Hematopoietic multipotent progenitor cell treated with erythropoietin and hydrocortisone succinate and interleukin-3 and kit ligand, for 8 days (in vitro differentiated cells): ENCODE measurements around the gene PANX1.
"Not testable (repeated sequence)": the region's sequence is repeated elsewhere in the genome, so short reads cannot be mapped to it uniquely, and the experiment has no call there.

Experiments
- DNase-seq: peaks from one replicate; pipeline ENCODE4 v3.0.0-alpha.2; 2015

PANX1 gene

GRCh38 chr11:94150704-94151685 lies 22.4 kb downstream of the PANX1 start:
- no peak for DNase-seq

- peak; percentile 39 for DNase-seq
Measured at GRCh38 chr11:94151903-94152677, 23.4 kb downstream of the PANX1 start.

GRCh38 chr11:94152678-94153065 lies 24.0 kb downstream of the PANX1 start:
- no peak for DNase-seq

GRCh38 chr11:94153320-94153719 lies 24.7 kb downstream of the PANX1 start:
- DNase-seq = no peak

GRCh38 chr11:94154095-94154856 lies 25.6 kb downstream of the PANX1 start:
- no peak for DNase-seq

- not testable (repeated sequence) for DNase-seq
Measured at GRCh38 chr11:94157339-94157738, 28.7 kb downstream of the PANX1 start.

GRCh38 chr11:94168882-94169281 lies 40.2 kb downstream of the PANX1 start:
- no peak for DNase-seq

GRCh38 chr11:94169516-94169915 lies 40.9 kb downstream of the PANX1 start:
- no peak for DNase-seq

- no peak for DNase-seq
Measured at GRCh38 chr11:94169930-94170545, 41.4 kb downstream of the PANX1 start.

GRCh38 chr11:94170953-94171352 lies 42.3 kb downstream of the PANX1 start:
- no peak for DNase-seq

GRCh38 chr11:94171693-94172440 lies 43.2 kb downstream of the PANX1 start:
- peak; percentile 56 for DNase-seq

GRCh38 chr11:94175535-94175934 lies 46.9 kb downstream of the PANX1 start:
- DNase-seq = no peak

GRCh38 chr11:94178331-94178730 lies 49.7 kb downstream of the PANX1 start:
- DNase-seq = no peak

- no peak for DNase-seq
Measured at GRCh38 chr11:94179696-94180095, 51.1 kb downstream of the PANX1 start.

- DNase-seq = no peak
Measured at GRCh38 chr11:94181526-94181925, 52.9 kb downstream of the PANX1 start.

- DNase-seq = no peak
Measured at GRCh38 chr11:94181943-94182342, 53.3 kb downstream of the PANX1 start.

- DNase-seq = no peak
Measured at GRCh38 chr11:94183251-94183885, 54.7 kb downstream of the PANX1 start.

GRCh38 chr11:94183886-94184264 lies 55.2 kb downstream of the PANX1 start:
- peak; percentile 59 for DNase-seq

- DNase-seq = no peak
Measured at GRCh38 chr11:94184362-94184761, 55.7 kb downstream of the PANX1 start.

GRCh38 chr11:94184846-94185245 lies 56.2 kb downstream of the PANX1 start:
- no peak for DNase-seq

- no peak for DNase-seq
Measured at GRCh38 chr11:94185416-94186084, 56.9 kb downstream of the PANX1 start.
